ENCODE measurements around the gene PCSK7. TPM values are rescaled to one million over a fixed set of nuclear protein-coding genes. Genes with fewer than 3 reads are reported as not detected.
A peak's percentile ranks its signal among the peaks of the same experiment; 100 is the strongest.

PCSK7 gene
- total RNA-seq, 2 donors from 2014 or later, result 38.5 to 45.7 TPM

DNA sequence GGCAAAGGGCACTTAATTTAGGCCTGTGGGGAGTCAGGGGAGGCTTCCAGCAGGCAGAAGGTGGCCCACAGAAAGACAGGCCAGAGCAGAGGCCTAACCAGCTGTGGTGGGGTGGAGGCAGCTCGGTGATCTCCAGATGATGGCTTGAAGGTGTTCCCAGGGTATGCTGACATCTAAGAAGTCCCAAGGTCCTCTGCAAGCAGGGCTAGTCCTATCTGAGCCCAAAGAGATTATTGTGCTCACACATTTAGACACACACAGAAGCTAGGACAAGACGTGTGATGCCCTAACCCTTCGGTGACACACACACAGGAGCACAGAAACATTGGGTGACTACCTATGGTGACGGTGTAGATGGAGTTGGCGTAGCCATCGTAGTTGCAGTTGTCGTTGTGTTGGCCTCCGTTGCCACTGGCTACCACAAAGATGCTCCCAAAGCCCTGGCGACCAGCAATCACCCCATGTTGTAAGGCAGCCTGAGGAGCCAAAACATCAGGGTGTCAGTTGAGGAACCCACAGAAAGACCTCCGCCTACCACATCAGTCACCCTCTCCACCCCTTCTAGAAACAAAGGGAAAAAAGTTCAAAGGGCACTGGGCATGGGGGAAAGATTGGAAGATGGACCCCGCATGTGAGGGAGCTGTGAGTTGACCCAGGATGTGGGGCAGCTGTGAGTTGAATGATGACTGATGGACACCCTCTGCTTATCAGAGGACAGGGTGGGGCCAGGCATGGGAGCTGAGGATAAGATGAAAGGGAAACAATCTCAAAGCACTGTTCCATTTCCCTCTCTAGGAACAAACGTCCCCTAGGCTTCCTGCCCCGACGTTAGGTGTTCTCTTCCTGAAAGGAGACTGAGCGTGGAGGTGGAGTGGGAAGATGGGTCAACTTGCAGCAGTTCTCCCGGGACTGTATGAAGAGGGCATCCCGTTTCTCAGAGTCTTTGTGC is 7.9 kb downstream of the PCSK7 start:
- intact Hi-C loops (cut with DNase I), result loop anchor here (5.0 kb wide), 1 partner anchor 342 kb away; no protein-coding TSS in a partner anchor

GRCh38 chr11:117222991-117223740 is 8.7 kb downstream of the PCSK7 start:
- TF ChIP-seq POLR2AphosphoS5 (IDR thresholded peaks at IDR 0.05) (no peak), POLR2A (IDR thresholded peaks at IDR 0.05) (no peak)
- TF ChIP-seq, protein P1, sequence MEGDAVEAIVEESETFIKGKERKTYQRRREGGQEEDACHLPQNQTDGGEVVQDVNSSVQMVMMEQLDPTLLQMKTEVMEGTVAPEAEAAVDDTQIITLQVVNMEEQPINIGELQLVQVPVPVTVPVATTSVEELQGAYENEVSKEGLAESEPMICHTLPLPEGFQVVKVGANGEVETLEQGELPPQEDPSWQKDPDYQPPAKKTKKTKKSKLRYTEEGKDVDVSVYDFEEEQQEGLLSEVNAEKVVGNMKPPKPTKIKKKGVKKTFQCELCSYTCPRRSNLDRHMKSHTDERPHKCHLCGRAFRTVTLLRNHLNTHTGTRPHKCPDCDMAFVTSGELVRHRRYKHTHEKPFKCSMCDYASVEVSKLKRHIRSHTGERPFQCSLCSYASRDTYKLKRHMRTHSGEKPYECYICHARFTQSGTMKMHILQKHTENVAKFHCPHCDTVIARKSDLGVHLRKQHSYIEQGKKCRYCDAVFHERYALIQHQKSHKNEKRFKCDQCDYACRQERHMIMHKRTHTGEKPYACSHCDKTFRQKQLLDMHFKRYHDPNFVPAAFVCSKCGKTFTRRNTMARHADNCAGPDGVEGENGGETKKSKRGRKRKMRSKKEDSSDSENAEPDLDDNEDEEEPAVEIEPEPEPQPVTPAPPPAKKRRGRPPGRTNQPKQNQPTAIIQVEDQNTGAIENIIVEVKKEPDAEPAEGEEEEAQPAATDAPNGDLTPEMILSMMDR (IDR thresholded peaks at IDR 0.05), result no peak
- Histone ChIP-seq H3K4me1 (replicated peaks) (peaks cover 6% of the 10 kb centered on the region), H3K27ac (peak overlapping the region; percentile 62 to 78), H3K27me3 (replicated peaks; ENCODE audit: insufficient read depth) (no peaks in the 10 kb centered on the region), H3K36me3 (peaks cover 4 to 6% of the 10 kb centered on the region in 2 donors), H3K4me3 (no peak overlapping the region), H3K9me3 (no peaks in the 10 kb centered on the region)
- intact Hi-C loops (cut with DNase I), result loop anchor here (5.0 kb wide), 1 partner anchor 341 kb away; no protein-coding TSS in a partner anchor
- no peak for DNase-seq (ENCODE audit: low spot score)
- WGBS, result 81% methylated on average over 14 of the region's 14 CpGs

More for the DNA sequence above, 7.9 kb downstream of the PCSK7 start:
- H3K4me3 ChIP-seq, result no peak overlapping the region
- no peak for TF ChIP-seq POLR2A (IDR thresholded peaks at IDR 0.05)
- TF ChIP-seq POLR2AphosphoS5 (IDR thresholded peaks at IDR 0.05), result no peak
- TF ChIP-seq, protein P1 (IDR thresholded peaks at IDR 0.05), result no peak
- WGBS, result 88% methylated on average over 15 of the region's 17 CpGs
- peaks cover 0 to 6% of the 10 kb centered on the region in 2 donors for H3K36me3 ChIP-seq
- H3K27me3 ChIP-seq (replicated peaks; ENCODE audit: insufficient read depth), result no peaks in the 10 kb centered on the region
- no peaks in the 10 kb centered on the region for H3K9me3 ChIP-seq
- peaks cover 6% of the 10 kb centered on the region for H3K4me1 ChIP-seq (replicated peaks)
- peak overlapping the region; percentile 62 to 78 for H3K27ac ChIP-seq
- DNase-seq (ENCODE audit: low spot score), result no peak

- Histone ChIP-seq H3K9me3 (no peaks in the 10 kb centered on the region), H3K4me3 (no peak overlapping the region), H3K27ac (peak overlapping the region; percentile 62 to 78), H3K36me3 (peaks cover 5 to 6% of the 10 kb centered on the region in 2 donors), H3K4me1 (replicated peaks) (peaks cover 6% of the 10 kb centered on the region), H3K27me3 (replicated peaks; ENCODE audit: insufficient read depth) (no peaks in the 10 kb centered on the region)
- intact Hi-C loops (cut with DNase I), result loop anchor here (2.0 to 5.0 kb wide), 2 partner anchors 23 to 340 kb away; partner anchors contain the start of gene TAGLN
- TF ChIP-seq POLR2AphosphoS5 (IDR thresholded peaks at IDR 0.05), result peak; percentile 71
- no peak for TF ChIP-seq POLR2A (IDR thresholded peaks at IDR 0.05)
- WGBS, result 21% methylated on average over 7 of the region's 7 CpGs
- DNase-seq (ENCODE audit: low spot score), result peak; percentile 41
Observed at GRCh38 chr11:117221775-117222517, 9.9 kb downstream of the PCSK7 start.

GRCh38 chr11:117220999-117221774 is 10.7 kb downstream of the PCSK7 start:
- no peak for DNase-seq (ENCODE audit: low spot score)
- Histone ChIP-seq H3K9me3 (no peaks in the 10 kb centered on the region), H3K36me3 (peaks cover 5 to 6% of the 10 kb centered on the region in 2 donors), H3K4me3 (no peak overlapping the region), H3K27me3 (replicated peaks; ENCODE audit: insufficient read depth) (no peaks in the 10 kb centered on the region), H3K27ac (peak overlapping the region; percentile 62 to 78), H3K4me1 (replicated peaks) (peaks cover 6% of the 10 kb centered on the region)
- TF ChIP-seq POLR2AphosphoS5 (IDR thresholded peaks at IDR 0.05) (no peak), POLR2A (IDR thresholded peaks at IDR 0.05) (no peak)
- TF ChIP-seq, protein P1 (IDR thresholded peaks at IDR 0.05), result no peak
- 57% methylated on average over 7 of the region's 7 CpGs for WGBS
- intact Hi-C loops (cut with DNase I), result loop anchor here (2.0 to 5.0 kb wide), 2 partner anchors 22 to 339 kb away; partner anchors contain the start of gene TAGLN

Measured in prostate gland (tissue), 2 donors.